NCI-H146 (cell line): ENCODE results near the gene PPAN.
A peak's percentile ranks its signal among the peaks of the same experiment; 100 is the strongest.

Experiments
- DNase-seq: peaks from one replicate; lab custom pipeline; 2025; lab: John Stamatoyannopoulos, UW

Gene PPAN, protein sequence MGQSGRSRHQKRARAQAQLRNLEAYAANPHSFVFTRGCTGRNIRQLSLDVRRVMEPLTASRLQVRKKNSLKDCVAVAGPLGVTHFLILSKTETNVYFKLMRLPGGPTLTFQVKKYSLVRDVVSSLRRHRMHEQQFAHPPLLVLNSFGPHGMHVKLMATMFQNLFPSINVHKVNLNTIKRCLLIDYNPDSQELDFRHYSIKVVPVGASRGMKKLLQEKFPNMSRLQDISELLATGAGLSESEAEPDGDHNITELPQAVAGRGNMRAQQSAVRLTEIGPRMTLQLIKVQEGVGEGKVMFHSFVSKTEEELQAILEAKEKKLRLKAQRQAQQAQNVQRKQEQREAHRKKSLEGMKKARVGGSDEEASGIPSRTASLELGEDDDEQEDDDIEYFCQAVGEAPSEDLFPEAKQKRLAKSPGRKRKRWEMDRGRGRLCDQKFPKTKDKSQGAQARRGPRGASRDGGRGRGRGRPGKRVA

DNA sequence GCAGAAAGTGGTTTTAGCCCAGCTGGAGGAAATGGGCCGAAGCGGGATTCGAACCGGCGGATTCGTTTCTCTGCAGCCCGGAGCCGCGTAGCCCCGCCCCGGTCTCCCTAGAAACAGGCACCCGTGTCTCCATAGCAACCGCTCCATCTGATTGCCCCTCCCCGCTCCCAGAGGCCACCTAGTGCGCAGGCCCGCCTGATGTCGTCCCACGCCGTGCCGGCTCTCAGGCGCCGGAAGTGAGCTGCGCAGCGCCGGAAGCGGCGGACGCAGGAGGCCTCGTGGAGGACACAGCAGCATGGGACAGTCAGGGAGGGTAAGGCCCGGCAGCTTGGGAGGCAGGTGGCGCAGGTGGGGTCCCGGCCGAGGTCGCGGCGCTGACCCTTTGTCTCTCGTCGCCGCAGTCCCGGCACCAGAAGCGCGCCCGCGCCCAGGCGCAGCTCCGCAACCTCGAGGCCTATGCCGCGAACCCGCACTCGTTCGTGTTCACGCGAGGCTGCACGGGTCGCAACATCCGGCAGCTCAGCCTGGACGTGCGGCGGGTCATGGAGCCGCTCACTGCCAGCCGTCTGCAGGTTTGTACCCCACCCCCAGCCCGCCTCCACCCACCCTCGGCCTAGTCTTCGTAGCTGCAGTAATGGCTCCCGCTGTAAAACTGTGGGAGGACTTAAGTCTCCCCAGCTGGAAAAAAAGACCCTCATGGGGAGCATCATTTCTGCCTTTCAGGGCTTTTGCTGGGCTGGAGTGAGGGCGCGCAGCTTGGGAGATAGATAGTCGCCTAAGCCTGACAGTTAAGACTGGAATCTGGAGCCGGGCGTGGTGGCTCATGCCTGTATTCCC lies at the start of gene PPAN:
Gene PPAN (plus strand): TSS at position 263 of the 837 bp plus-strand sequence. CDS start 33 bp downstream, at position 296.
- peak; percentile 96 for DNase-seq

DNA sequence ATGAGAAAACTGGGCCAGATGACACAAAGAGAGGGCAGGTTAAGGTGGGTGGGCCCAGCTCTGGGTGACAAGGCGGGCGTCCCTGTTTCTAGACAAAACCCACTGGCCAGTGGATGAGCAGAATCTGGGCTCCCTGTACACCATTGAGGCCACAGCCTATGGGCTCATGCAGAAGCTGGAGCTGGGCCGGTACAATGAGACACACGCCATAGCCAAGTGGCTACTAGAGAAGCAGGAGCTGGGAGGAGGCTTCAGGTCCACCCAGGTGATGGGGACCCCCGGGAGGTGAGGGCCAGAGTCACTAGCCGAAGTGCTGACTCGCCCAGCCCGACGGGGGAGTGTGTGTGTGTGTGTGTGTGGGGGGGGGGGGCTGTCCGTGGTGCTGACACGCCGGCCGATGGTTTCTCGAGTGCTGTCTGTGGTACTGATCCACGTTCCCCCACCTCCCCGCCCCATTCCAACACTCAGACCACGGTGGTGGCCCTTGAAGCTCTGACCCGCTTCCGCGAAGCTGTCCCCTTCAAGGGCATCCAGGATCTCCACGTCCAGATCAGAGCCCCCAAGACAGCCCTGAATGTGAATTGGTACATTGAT lies 44.3 kb upstream of the PPAN start:
- no peak for DNase-seq

DNA sequence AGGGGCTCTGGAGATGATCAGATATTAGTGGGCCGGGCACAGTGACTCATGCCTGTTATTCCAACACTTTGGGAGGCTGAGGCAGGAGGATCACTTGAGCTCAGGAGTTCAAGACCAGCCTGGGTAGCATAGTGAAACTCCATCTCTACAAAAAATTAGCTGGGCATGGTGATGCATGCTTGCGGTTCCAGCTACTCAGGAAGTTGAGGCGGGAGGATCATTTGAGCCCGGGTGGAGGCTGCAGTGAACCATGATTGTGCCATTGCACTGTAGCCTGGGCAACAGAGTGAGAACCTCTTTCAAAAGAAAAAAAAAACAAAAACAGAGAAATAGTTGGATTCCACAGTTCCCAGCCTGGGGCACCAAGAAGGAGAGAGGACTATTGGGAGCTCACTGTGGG lies 38.0 kb upstream of the PPAN start:
- no peak for DNase-seq

DNA sequence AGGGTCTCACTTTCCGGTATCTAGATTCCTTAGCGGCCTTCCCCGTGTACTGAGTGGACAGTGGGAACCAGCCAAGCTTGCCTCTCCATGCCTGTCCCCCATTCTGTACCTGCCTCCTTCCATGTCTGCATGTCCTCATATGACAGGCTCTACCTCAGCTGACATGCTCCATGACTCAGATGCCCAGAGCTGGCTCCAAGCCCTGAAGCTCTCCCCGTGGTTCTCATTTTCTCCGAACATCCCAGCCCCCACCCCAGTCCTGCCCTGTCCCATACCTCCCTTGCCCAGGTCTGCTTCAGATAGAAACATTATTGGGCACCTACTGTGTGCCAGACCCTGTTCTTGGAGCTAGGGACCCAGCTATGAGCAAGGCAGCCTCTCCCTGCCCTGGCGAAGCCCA lies 37.1 kb upstream of the PPAN start:
- DNase-seq = no peak

DNA sequence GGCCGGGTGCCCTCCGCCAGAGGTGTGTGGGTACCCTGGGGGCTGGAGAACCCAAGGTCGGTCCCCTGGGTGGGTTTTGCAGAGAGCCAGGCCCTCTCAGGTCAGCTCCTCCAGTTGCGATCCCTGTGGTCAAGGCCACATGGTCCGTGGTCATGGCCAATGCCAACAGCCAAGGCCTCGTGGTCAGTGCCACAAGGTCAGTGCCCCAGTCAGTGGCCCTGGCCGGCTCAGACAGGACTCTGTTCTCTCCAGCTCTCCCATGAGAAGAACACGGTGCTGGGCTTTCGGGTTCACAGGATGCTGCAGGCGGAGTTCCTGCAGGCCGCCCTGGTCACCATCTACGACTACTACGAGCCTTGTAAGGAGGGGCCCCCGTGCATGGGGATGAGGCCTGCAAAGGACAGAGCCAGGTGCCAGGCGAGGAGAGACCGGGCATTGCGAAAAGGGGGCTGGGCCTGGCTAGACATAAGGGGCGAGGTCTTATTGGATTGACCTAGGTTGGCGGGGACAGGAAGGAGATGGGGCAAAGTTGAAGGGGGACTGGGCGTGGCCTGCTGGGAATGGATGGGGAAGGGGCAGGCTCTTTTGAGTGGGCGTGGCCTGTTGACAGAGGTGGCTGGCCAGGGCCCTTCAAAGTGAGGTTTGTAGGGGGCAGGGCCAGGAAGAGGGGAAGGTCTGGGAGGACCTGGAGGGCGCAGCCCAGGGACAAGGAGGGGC lies 35.3 kb upstream of the PPAN start:
- DNase-seq = no peak

DNA sequence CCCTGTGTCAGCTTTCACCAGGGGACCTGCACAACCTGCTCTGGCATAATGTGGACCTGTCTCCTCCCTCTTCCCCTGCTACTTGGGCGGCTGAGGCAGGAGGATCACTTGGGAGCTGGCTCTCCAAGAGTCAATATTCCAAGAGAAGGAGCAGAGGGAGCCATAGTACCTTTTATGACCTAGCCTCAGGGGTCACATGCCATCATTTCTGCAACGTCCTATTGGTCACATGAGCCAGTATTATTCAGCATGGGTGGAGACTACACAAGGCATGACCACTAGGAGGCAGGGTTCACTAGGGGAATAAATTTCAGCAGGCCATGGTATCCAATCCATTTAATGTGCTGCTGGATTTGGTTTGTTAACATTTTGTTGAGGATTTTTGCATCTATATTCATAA lies 32.0 kb upstream of the PPAN start:
- no peak for DNase-seq

DNA sequence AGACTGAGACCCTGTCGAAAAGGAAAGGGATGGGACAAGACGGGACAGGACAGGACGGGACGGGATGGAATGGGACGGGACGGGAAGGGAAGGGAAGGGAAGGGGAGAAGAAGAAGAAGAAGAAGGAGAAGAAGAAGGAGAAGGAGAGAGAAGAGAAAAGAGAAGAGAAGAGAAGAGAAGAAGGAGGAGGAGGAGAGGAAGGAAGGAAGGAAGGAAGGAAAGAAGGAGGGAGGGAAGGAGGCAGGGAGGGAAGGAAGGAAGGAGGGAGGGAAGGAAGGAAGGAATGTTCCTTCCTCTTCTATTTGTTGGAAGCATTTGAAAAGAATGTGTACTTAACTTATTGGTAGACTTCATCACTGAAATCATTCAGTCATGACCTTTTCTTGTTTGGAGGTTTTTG lies 29.6 kb upstream of the PPAN start:
- DNase-seq = no peak

DNA sequence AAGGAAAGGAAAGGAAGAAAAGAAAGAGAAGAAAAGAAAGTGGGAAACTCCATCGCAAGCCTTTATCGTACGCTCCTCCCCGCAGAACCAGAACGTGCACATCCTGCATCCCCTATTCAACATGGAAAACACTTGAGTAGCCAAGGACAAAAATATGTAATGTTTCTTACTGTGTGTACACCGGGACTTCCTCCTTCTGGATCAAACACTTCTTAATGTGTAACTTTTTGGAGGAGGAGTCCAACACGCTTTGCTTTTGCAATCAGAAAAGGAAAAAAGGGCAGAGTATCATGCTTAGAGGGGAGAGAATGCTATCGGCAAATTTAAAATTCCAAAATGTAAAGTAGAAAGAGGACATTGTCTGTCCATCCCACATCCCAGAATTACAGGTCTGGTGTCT lies 27.8 kb upstream of the PPAN start:
- DNase-seq = no peak

DNA sequence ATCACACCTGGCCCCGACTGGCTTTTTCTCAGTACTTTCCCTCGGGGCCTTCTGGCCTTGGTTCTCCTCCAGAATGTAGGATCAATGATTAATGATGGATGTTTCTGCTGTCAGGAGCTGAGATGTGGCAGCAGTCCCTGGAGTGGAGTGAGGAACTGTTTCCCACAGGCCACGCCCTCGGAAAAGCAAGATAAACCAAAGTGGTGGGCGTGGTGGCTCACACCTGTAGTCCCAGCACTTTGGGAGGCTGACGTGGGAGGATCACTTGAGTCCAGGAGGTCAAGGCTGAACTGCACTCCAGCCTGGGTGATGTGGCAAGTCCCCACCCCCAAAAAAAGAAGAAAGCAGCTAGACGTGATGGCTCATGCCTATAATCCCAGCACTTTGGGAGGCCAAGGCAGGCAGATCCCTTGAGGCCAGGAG lies 27.1 kb upstream of the PPAN start:
- DNase-seq = no peak

DNA sequence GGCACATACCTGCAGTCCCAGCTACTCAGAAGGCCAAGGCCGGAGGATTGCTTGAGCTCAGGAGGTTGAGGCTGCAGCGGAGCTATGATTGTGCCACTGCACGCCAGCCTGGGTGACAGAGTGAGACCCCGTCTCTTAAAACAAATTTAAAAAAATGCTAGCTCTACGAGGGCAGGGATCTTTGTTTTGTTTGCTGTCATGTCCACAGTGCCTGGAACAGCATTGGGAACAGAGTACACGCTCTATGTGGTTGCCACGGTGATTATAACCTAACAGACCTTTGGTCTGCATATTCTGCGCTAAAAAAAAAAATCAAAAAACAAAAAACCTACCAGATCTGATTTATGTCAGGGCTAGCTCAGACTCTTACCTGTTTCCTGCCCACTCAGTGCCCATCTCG lies 22.3 kb upstream of the PPAN start:
- no peak for DNase-seq

DNA sequence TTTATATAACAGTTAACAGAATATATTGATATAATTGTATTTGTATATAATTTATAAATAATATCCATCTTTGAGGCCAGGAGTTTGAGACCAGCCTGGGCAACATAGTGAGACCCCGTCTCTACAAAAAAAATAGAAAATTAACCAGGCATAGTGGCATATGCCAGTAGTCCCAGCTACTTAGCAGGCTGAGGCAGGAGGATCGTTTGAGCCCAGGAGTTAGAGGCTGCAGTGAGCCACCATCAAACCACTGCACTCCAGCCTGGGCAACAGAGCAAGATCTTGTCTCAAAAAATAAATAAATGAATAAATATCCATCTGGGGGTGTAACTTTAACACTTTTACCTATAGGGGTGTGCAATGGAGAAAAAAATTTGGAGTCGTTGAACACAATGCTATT lies 21.4 kb upstream of the PPAN start:
- no peak for DNase-seq

DNA sequence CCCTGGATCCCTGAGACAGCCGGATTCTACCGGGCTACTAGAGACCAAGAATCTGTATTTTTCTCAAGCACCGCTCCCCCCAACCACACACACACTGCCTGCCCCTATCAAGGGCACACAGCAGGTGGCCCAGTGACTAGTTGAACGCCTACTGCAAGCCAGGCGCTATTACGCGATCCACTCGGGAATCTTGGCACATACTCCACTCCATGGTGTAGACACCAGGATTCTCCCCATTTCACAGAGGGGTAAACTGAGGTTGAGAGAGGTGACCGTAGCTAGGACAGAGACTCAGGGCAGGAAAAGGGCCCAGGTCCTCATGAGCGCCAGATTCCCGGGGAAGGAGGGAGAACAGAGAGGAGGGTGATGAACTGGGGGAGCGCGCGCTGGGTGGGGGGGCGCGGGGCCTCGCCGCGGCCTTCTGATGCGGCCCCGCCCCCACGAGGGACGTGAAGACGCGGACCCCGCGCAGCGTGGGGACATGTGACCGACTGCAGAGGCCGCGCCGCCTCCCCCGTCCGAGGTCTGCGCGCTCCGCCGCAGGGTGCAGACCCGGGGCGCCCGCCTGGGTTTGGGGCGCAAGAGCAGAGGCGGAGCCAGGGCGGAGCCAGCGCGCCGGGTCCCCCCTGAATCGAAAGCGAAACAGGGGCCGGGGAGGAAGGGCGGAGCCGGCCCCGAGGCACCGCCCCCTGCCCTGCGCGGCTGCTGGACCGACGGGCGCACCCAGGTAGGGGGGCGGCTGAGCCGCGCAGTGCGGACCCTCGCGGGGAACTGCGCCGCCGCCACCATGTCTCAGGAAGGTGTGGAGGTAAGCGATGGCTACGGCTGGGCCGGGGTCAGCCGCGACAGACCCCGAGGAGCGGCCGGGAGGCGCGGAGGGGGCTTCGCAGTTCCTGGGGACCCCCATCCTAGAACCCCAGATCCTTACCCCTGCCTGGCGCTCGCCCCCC lies 20.2 kb upstream of the PPAN start, which contains the start of gene SHFL:
Gene SHFL (plus strand): TSS at position 677 of the 950 bp plus-strand sequence. CDS start 111 bp downstream, at position 788.
- no peak for DNase-seq

DNA sequence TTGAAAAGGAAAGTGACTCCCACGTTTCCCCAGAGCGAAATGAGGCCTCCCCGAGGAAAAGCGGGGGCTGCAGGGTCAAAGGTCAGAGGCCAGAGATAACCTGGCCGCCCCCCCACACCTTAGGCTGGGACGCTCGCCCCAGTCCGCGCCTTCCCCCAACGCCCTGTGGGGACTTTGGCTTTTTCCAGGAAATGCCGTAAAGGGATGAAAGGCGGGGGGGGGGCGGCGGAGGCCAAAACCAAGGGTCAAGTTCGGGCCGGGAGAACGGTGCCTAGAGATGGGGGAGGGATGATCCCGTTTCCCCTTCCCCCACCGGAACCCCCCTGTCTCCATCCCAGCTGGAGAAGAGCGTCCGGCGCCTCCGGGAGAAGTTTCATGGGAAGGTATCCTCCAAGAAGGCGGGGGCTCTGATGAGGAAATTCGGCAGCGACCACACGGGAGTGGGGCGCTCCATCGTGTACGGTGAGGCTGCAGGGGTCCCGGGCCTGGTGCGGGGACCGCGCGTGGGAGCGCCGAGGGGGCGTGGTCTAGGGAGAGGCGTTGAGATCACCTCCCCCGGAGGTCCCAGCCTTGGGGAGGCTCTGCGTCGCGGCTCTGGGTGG lies 19.5 kb upstream of the PPAN start:
- no peak for DNase-seq

DNA sequence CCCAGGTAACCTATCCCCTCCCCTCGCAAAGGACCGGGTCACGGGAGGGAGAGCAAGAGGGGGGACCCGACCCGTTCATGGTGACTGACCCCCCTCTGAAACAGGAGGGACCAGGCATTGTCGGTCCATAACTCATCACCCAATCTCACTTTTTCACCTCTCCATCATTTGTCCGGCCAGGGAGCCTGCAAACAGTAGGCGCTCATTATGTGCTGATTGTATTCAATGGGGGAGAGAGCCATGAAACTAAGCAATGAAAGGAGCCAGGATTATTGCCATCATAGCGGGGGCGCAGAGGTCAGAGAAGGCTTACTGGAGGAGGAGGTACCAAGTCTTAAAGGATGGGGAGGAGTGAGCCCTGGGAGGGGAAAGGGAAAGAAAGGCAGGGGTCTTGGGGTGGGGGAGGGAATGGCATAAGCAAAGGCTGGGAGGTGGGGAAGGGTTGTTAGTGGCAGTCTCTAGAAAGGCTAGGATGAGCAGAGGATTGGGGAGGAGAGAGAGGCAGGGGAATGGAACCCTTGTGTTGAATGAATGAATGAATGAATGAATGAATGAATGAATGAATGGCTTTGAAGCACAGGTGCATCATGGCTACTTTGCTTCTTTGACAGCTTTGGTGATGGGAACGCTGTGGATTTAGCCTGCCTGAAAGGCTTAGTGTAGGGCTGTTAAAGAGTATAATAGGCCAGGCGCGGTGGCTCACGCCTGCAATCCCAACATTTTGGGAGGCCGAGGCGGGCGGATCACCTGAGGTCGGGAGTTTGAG lies 18.7 kb upstream of the PPAN start:
- no peak for DNase-seq

DNA sequence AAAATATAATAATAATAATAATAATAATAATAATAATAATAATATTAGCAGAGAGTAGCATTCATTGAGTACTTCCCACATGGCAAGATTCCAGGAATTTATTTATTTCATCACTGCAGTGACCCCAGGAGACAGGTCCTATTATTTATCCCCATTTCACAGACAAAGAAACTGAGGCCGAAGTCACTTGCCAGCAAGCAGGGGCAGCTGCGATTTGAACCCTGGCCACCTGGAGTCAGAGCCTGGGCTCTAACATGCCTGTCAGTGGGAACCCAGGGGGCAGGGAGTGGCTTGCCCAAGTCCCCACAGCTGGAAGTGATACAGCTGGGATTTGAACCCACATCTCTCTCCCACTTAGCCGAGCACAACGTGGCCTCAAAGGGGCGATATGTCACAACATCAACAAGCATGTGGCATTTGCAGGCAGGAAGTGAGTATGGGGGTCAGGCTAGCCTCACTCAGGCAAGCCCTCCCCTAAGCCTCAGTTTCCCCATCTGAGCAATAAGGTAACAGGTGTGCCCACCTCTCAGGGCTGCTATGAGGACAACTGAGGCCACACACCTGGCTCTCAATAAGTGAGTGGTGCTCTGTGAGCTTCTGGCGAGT lies 17.1 kb upstream of the PPAN start:
- no peak for DNase-seq

DNA sequence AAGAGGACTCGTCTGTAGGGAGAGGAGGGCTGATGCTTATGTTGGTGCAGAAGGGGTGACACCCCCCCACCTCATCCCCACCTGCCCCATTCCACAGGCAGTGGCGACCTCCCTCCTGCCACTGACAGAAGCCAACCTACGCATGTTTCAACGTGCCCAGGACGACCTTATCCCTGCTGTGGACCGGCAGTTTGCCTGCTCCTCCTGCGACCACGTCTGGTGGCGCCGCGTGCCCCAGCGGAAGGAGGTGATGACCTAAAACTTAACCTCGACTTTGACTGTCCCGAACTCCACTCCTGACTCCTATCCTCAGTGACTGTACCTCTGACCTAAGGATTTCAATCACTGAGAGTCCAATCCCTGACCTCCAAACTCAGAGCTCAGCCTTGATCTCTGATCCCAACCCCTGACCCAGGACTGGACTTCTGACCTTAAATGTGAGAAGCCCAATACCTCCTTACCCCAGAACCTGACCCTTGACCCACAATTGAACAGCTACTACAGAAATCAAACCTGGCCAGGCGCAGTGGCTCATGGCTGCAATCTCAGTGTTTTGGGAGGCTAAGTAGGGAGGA lies 16.3 kb upstream of the PPAN start:
- no peak for DNase-seq

DNA sequence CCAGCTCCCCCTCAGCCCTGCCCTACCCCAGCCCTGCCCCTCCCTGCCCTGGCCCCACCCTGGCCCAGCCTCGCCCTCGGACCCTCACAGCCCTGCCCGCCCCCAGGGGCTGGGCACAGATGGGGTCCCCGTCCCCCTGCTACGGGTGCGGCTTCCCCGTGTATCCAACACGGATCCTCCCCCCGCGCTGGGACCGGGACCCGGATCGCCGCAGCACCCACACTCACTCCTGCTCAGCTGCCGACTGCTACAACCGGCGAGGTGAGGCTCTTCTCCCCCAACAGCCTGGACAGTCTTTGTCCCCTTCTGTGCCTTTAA lies 14.8 kb upstream of the PPAN start:
- no peak for DNase-seq

DNA sequence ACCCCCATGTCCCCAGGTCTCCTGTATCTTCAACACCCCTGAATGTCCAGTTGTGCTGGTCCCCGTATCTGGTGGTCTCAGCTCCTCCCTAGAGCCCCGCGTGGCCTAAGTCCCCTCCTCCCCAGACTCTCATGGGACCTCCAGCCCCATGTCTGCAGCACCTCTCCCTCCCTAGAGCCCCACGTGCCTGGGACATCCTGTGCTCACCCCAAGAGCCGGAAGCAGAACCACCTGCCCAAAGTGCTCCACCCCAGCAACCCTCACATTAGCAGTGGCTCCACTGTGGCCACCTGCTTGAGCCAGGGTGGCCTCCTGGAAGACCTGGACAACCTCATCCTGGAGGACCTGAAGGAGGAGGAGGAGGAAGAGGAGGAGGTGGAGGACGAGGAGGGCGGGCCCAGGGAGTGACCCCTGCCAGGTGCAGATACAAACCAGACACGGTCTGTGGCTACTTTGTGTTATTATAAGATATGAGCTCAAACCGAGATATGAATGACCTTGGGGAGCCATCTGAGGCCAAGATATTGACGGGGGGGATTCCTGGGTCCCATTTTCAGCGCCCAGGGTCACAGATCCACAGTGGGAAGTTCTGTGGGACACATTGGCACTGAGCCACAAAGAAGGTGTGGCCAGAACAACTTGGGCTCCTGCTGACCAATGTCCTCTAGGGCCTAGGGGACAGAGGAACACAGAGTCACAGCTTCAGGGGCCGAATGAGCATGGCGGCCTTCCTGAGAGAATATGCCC lies 14.1 kb upstream of the PPAN start:
- DNase-seq = no peak
